HepG2 (cell line): ENCODE data around the gene LAG3. TPM values are rescaled to one million over a fixed set of nuclear protein-coding genes. Genes with fewer than 3 reads are reported as not detected.
A peak's percentile ranks its signal among the peaks of the same experiment; 100 is the strongest.

ENCODE experiments used
- AKNA ChIP-seq: sonication (generic); formaldehyde crosslinking; IDR thresholded peaks from 2 replicates; pipeline ENCODE4 v1.4.0; 2020; ENCODE audit warnings: missing genetic modification reagents, borderline replicate concordance
- FOSL2 ChIP-seq: sonication (generic); formaldehyde crosslinking; IDR thresholded peaks from 2 replicates; pipeline ENCODE4 v1.4.0; 2020; ENCODE audit warnings: missing genetic modification reagents
- IKZF4 ChIP-seq: sonication (generic); formaldehyde crosslinking; IDR thresholded peaks from 2 replicates; pipeline ENCODE4 v1.5.1; 2020; ENCODE audit warnings: borderline replicate concordance, mild to moderate bottlenecking, low read depth, missing genetic modification reagents; ENCODE audit errors: not compliant biosample characterization
- KLF12 ChIP-seq: sonication (generic); formaldehyde crosslinking; IDR thresholded peaks from 2 replicates; pipeline ENCODE4 v1.4.0; 2020; ENCODE audit warnings: missing genetic modification reagents, borderline replicate concordance
- KMT2B ChIP-seq: IDR thresholded peaks from 2 replicates; pipeline ENCODE4 v1.6.1; 2016; ENCODE audit warnings: missing genetic modification reagents, missing compliant biosample characterization
- MAFK ChIP-seq, 2 experiments: IDR thresholded peaks in 1 of 2; conservative IDR thresholded peaks in 1 of 2; 2 replicates each; pipeline ENCODE4 v1.6.1; 2011; ENCODE audit warnings: improper control_type of control experiment in 2 of 2, low read length in 2 of 2
- YEATS4 ChIP-seq: sonication (generic); formaldehyde crosslinking; IDR thresholded peaks from 2 replicates; pipeline ENCODE4 v1.4.0; 2020; ENCODE audit warnings: missing genetic modification reagents, borderline replicate concordance
- ZKSCAN8 ChIP-seq: IDR thresholded peaks from 2 replicates; pipeline ENCODE4 v1.6.1; 2016; ENCODE audit warnings: borderline replicate concordance, missing genetic modification reagents, missing compliant biosample characterization
- ZNF317 ChIP-seq: sonication (generic); formaldehyde crosslinking; IDR thresholded peaks from 2 replicates; pipeline ENCODE4 v1.5.0; 2020; ENCODE audit warnings: mild to moderate bottlenecking, missing genetic modification reagents
- ZNF318 ChIP-seq: sonication (generic); formaldehyde crosslinking; IDR thresholded peaks from 2 replicates; pipeline ENCODE4 v1.4.0; 2020; ENCODE audit warnings: mild to moderate bottlenecking, missing genetic modification reagents
- ZNF543 ChIP-seq: sonication (generic); formaldehyde crosslinking; IDR thresholded peaks from 2 replicates; pipeline ENCODE4 v1.4.0; 2020; ENCODE audit warnings: mild to moderate bottlenecking, missing genetic modification reagents
- ZNF598 ChIP-seq: sonication (generic); formaldehyde crosslinking; IDR thresholded peaks from 2 replicates; pipeline ENCODE4 v1.5.1; 2020; ENCODE audit warnings: mild to moderate bottlenecking, missing genetic modification reagents, borderline replicate concordance
- ZNF792 ChIP-seq: IDR thresholded peaks from 2 replicates; pipeline ENCODE4 v1.6.1; 2016
- polyA plus RNA-seq, 8 experiments: library from polyadenylated mRNA; depleted of rRNA in 3 of 8; stranded (reverse) in 7 of 8; unstranded in 1 of 8; fragments of >200 nt; fragmentation: Illumina TruSeq in 4 of 8; extraction: Trizol in 4 of 8; gene quantifications; 2 replicates each; pipeline versions ENCODE4 v1.2.1 to v1.2.3, GENCODE V29; 2011 to 2016; ENCODE audit warnings: low read depth in 4 of 8, missing spikeins in 1 of 8, mixed read lengths in 1 of 8; ENCODE audit not compliant: insufficient read depth in 1 of 8
- total RNA-seq, 5 experiments: library from RNA; depleted of rRNA; stranded (reverse); fragments of >200 nt; fragmentation: Illumina TruSeq; extraction: Trizol; gene quantifications; 2 replicates each; pipeline ENCODE4 v1.2.3, GENCODE V29; 2016; ENCODE audit warnings: low read depth in 1 of 5

LAG3 gene
- total and polyA plus RNA-seq, 2 of the 13 experiments (the other 11 are each of a cell fraction or from before 2014, with no cell fraction given): 0.11 to 0.26 TPM

- no peak for TF ChIP-seq ZNF318 (CRISPR knock-in tag)
- no peak for TF ChIP-seq AKNA
- TF ChIP-seq ZNF598: 0 out of 2 replicates have a peak, but pooled peaks have one; percentile 5
- peak; percentile 74; the same call in 1 of the 2 replicates for TF ChIP-seq ZKSCAN8 (CRISPR knock-in tag)
- peak; percentile 34 to 68; a peak in 2 of 4 replicates for TF ChIP-seq MAFK (conservative IDR thresholded peaks at IDR 0.05 in 1 of 2, IDR thresholded peaks at IDR 0.05 in 1 of 2; ENCODE audit: low read length in 2 of 2)
- 0 out of 2 replicates have a peak, but pooled peaks have one; percentile 23 for TF ChIP-seq KMT2B (CRISPR knock-in tag)
- peak; percentile 58; the same call in 1 of the 2 replicates for TF ChIP-seq KLF12 (CRISPR knock-in tag)
- TF ChIP-seq ZNF317 (CRISPR knock-in tag): 0 out of 2 replicates have a peak, but pooled peaks have one; percentile 71
- peak; percentile 40; the same call in 1 of the 2 replicates for TF ChIP-seq FOSL2 (CRISPR knock-in tag)
- 0 out of 2 replicates have a peak, but pooled peaks have one; percentile 25 for TF ChIP-seq ZNF543 (CRISPR knock-in tag)
- no peak for TF ChIP-seq IKZF4 (CRISPR knock-in tag)
- TF ChIP-seq ZNF792: 0 out of 2 replicates have a peak, but pooled peaks have one; percentile 41
- peak; percentile 67; the same call in 1 of the 2 replicates for TF ChIP-seq YEATS4
These were observed 3.2 kb downstream of the LAG3 start (continued) for GRCh38 chr12:6775185-6776174.
